Cerebellar cortex (tissue), 1 donor: ENCODE data around the gene MBP.
A peak's percentile ranks its signal among the peaks of the same experiment; 100 is the strongest.

ENCODE experiments used
- DNase-seq: peaks from one replicate; pipeline ENCODE4 v3.0.0-alpha.2; 2015; ENCODE audit warnings: low spot score

Gene MBP

DNA sequence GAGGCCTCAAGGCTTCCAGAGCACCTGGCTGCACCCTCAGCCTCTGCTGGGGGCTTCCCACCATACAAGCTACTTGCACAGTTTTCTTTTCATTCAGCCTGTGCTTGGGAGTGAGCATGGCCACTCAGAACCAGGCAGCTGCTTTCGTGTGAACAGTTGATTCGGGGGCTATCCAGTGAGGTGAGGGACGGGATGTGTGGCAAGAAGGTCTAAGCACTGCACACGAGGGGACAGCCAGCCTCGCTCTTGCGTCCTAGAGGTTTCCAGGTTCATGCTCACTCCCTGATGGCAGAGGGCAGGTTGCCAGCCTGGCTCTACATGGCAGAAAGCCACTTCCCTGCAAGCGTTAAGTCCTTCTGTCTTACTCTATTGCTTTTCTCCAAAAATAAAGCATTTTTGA, 146.2 kb downstream of the MBP start:
- DNase-seq = no peak

DNA sequence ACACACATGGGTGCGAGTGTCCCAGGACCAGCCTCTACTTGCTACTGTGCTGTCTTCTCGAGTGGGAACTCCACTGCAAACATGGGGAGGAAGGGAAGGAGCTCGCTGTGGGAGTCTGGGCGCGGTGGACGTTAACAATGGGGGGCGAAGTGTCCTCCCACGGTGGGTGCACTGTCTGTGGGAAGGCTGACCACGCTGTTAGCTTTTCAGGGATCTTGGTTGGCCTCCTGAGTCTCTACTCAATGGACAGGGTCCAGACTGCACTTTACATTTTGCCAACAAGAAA, 146.7 kb downstream of the MBP start:
- no peak for DNase-seq

- no peak for DNase-seq
Measured at GRCh38 chr18:76985156-76985950, 147.2 kb downstream of the MBP start.

- no peak for DNase-seq
Measured at GRCh38 chr18:76984193-76985155, 148.1 kb downstream of the MBP start.

- no peak for DNase-seq
Measured at GRCh38 chr18:76983613-76984051, 149.0 kb downstream of the MBP start.

GRCh38 chr18:76982841-76983583, 149.6 kb downstream of the MBP start:
- DNase-seq = peak; percentile 74

GRCh38 chr18:76982038-76982437, 150.5 kb downstream of the MBP start:
- DNase-seq = no peak

DNA sequence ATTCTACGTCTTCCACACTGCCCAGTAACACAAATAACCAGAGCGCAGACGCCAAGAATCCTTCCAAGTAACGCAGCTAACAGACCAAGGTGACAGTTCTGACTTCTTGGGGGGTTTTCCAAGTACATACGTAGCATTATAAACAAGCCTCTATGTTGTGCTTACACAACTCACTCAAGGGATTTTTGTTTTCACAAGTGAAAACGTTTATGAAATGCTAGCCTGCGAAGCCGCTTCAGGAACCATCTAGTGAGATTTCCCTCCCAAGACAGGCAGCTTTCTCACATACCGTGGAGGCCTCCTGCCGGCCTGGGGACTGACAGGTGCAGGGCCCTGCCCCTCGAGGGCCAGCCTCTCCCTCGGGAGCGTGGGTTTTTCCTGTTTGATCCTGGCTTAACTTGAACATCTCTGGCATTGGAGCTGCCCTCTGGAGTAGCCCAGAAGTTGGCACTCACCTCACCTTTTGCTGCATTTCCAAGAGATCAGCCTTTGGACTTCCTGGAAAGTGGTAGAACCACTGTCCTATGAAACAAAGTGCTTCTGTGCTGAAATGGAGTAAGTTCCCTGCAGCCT, 151.1 kb downstream of the MBP start:
- no peak for DNase-seq

GRCh38 chr18:76980663-76981395, 151.8 kb downstream of the MBP start:
- DNase-seq = no peak

- no peak for DNase-seq
Measured at GRCh38 chr18:76979906-76980305, 152.7 kb downstream of the MBP start.

DNA sequence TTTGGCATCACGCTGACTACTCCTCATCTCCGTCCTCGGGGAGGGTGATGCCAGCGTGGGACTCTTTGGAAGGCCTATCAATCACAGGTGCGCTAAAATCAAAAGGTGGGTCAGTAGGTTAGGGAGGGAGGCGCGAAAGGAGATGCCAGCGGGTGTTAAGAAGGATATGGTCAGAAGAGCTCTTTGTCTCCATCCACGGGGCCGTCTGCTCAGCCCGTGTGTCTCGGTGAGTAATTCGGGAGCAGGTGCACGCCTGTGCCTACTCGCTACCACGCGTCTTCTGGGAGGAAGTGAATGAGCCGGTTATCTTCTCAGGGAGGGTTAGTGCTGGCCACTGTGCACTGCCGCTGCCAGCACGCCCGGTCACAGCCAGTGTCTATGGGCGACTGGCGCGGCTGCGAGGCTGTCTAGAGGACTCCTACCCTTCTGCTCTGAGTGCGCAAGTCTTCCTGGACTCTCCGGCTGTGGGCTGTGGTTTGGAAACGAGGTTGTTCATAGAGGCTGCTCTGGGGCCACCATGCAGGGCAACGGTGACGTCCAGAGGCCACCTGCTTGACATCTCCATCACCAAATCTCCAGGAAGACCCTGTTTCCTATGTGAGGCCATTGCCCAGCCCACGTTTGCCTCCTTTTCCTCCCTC, 153.4 kb downstream of the MBP start:
- DNase-seq = no peak

DNA sequence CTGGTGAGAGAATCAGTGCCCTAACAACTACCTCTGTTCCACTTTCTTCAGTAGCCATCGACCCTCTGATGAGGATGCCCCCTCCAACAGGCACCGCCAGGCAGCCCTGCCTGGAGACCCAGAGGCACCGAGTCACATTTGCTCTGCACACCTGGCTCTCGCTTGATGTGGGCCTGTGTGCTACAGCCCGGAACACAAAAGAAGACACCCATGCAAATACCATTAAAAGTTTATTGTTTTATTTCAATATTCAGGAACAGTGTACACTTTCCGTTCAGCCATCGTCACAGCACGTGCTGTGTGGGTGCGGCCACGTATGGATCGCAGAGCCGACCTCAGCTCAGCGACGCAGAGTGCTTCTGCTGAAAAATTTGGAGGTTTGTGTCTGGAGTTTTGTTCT, 154.0 kb downstream of the MBP start:
- DNase-seq = no peak

- DNase-seq = no peak
Measured at GRCh38 chr18:76977684-76978232, 154.8 kb downstream of the MBP start.

- DNase-seq = no peak
Measured at GRCh38 chr18:76977108-76977621, 155.4 kb downstream of the MBP start.

DNA sequence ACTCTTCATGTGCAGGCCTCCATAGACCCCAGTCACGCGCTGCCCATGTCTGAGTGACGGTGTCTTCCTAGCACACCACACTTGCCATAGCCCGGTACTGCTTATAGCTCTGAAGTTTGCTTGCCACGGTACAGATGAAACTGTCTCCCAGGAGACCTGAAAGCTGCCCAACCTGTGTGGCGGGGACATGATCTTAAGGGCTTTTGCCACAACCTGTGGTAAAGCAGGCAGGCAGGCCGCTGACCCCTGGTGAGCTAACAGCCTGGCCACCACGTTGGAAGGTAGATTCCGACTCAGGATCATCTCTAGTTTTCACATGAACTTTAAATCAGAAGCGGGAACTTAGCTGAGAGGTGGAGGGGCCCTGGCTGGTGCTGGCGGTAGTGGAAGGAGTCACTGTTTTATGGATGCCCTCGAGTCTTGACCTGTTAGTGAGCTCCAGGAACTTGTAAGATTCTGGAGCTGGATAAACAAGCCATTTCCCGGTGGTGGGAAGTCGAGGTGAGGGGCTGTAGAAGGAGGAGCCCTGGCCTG, 156.9 kb downstream of the MBP start:
- DNase-seq = no peak

DNA sequence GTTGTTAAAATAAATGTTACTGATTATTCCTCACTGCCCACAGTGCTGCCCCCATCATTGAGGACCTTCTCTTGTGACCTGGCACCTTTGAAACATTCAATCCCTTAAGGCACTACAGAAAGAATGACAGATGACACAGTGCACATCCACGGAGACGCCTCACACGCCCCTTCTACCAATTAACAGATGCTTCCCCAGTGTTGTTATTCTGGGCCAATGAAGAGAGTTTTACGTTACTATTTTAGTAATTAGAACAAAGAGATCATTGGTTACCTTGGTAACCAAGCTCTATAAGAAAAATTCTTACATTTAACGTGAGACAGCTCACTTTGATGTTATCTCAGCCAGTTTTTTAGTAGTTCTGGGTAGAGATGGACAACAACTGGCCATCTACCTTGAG, 158.2 kb downstream of the MBP start:
- DNase-seq = no peak

DNA sequence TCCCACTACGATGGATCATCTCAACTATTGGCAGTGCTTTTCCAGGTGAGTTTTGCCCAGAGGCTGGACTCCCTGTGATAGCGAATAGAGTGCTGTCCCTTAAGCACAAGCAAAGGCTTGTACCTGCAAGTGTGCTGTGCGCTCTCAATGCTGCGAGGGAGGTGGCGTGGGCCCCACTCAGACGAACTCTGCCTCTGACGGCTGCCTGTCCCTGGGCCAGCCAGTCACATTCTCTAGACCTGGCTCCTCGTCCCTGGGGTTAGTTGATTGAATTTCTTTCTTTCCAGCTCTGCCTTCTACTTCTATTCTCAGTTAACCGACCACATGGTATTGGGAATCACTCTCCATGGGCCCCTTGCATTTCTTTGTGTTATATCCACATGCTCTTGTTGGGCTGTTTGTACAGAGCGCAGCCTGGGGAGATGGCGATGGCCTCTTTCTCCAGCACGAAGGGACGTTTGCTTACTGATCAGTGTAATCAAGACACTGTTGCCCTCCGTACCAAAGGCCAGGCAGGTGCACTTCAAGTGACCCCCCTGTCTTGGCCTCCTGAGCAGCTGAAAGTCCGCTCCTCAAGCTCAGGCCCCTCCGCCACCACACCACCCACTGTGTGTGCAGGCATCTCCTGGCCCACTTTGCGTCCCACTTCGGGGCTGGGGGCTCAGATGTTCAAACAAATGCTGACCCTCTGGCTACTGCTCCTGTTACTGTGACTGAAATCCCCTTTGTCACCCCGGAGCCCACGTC, 158.9 kb downstream of the MBP start:
- no peak for DNase-seq

DNA sequence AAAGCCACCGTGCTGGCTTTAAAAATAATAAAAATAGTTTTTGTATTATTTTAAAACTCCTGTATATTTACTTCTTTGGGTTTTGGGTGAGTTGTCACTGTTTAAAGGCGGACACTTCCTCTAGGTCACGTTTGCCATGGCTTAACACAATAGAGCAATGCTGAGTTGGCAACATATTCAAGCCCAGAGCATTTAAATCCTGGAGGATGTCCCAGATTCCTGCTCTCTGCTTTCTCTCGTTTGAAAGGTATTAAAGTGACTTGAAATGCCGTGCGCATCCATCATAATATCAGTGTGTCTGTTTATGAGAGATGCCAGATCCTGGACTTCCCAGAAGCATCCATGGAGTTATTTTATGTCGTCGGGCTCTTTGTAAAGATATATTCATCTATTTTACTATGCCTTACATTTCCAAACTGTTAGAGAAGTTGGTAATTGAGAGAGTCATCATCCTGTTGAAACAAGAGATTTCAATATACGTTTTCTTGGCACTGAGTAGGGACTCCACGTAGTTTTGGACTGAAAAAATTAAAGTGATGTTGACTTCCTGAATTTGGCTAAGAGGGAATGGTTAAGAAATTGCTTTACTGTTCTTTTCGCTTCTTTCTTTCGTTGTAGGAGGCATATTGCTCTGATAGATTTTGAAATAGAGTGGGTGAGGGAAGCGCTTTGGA, 159.6 kb downstream of the MBP start:
- peak; percentile 47 for DNase-seq

DNA sequence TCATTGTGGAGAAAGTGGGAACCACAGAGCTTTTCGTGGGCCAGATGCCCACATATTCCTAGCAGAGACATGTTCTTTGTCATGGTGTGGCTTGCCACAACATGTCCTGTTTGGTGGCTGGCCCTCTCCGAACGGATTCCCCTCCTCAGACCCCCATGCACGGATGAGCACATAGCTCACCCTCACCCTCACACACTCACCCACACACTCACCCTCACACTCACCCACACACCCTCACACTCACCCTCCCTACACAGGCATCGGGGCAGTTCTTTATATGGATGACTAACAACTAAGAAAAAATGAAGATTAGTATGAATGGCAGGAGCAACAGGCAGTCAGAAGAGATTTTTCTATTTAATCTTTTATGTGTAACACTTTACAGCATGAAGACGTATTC, 160.3 kb downstream of the MBP start:
- DNase-seq = no peak
